ENCODE results near the gene NAA10.

NAA10 gene

GRCh38 chrX:153966283-153966688, 31.4 kb upstream of the NAA10 start:
- peak overlapping the region; percentile 69 for H3K4me3 ChIP-seq (ENCODE audit: low read depth, low read length)
- TF ChIP-seq, protein P1, sequence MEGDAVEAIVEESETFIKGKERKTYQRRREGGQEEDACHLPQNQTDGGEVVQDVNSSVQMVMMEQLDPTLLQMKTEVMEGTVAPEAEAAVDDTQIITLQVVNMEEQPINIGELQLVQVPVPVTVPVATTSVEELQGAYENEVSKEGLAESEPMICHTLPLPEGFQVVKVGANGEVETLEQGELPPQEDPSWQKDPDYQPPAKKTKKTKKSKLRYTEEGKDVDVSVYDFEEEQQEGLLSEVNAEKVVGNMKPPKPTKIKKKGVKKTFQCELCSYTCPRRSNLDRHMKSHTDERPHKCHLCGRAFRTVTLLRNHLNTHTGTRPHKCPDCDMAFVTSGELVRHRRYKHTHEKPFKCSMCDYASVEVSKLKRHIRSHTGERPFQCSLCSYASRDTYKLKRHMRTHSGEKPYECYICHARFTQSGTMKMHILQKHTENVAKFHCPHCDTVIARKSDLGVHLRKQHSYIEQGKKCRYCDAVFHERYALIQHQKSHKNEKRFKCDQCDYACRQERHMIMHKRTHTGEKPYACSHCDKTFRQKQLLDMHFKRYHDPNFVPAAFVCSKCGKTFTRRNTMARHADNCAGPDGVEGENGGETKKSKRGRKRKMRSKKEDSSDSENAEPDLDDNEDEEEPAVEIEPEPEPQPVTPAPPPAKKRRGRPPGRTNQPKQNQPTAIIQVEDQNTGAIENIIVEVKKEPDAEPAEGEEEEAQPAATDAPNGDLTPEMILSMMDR (IDR thresholded peaks at IDR 0.05; ENCODE audit: control insufficient read depth, extremely low read depth, insufficient read depth): no peak
- DNase-seq (ENCODE audit: low read depth): no peak

DNA sequence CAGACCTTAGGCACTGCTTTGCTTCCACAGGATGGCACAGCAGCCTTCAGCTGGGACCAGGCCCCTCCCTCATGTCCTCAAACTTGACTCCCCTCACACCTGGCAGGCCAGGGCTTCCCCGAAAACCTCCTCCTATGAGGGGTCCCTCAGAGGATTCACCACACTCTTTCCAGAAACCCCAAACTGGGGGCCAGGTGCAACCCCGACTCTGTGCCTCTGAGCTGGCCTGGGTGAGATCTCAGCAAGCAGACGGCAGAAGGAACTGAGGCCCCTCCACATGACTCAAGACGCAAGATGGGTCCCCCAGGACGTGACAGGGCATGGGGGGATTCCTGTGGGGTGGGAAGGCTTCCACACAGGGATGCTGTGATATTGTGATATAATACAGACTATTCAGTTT, 30.6 kb upstream of the NAA10 start:
- DNase-seq (ENCODE audit: low read depth): no peak
- H3K4me3 ChIP-seq (ENCODE audit: low read depth, low read length): no peak overlapping the region
- TF ChIP-seq, protein P1 (IDR thresholded peaks at IDR 0.05; ENCODE audit: control insufficient read depth, extremely low read depth, insufficient read depth): no peak

GRCh38 chrX:153964105-153964504, 29.3 kb upstream of the NAA10 start:
- no peak for DNase-seq (ENCODE audit: low read depth)
- TF ChIP-seq, protein P1 (IDR thresholded peaks at IDR 0.05; ENCODE audit: control insufficient read depth, extremely low read depth, insufficient read depth): no peak
- no peak overlapping the region for H3K4me3 ChIP-seq (ENCODE audit: low read depth, low read length)

GRCh38 chrX:153963546-153963945, 28.7 kb upstream of the NAA10 start:
- H3K4me3 ChIP-seq (ENCODE audit: low read depth, low read length): no peak overlapping the region
- TF ChIP-seq, protein P1 (IDR thresholded peaks at IDR 0.05; ENCODE audit: control insufficient read depth, extremely low read depth, insufficient read depth): no peak
- DNase-seq (ENCODE audit: low read depth): no peak

DNA sequence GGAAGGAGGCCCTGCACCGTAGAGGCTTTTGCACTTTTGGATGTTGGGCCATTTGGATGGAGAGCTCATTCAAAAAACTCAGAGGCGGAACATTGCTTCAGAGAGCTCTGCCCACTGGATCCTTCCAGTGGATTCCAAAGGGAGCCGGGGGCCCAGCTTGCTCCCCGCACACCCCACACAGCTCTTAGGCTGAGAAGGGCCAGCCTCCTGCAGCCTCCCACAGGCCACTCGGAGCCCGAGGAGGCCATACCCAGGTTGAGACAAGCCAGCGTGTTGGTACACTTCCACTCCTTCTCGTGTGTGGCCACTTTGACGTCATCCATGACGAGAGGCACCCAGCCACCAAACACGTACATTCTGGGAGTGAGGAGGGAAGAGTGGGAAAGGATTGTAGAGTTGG, 26.5 kb upstream of the NAA10 start:
- no peak overlapping the region for H3K4me3 ChIP-seq (ENCODE audit: low read depth, low read length)
- TF ChIP-seq, protein P1 (IDR thresholded peaks at IDR 0.05; ENCODE audit: control insufficient read depth, extremely low read depth, insufficient read depth): no peak
- no peak for DNase-seq (ENCODE audit: low read depth)

GRCh38 chrX:153960786-153961185, 25.9 kb upstream of the NAA10 start:
- H3K4me3 ChIP-seq (ENCODE audit: low read depth, low read length): no peak overlapping the region
- TF ChIP-seq, protein P1 (IDR thresholded peaks at IDR 0.05; ENCODE audit: control insufficient read depth, extremely low read depth, insufficient read depth): no peak
- DNase-seq (ENCODE audit: low read depth): no peak

- no peak for DNase-seq (ENCODE audit: low read depth)
- no peak overlapping the region for H3K4me3 ChIP-seq (ENCODE audit: low read depth, low read length)
- TF ChIP-seq, protein P1 (IDR thresholded peaks at IDR 0.05; ENCODE audit: control insufficient read depth, extremely low read depth, insufficient read depth): no peak
Observed at GRCh38 chrX:153960077-153960476, 25.2 kb upstream of the NAA10 start.

All from LNCaP clone FGC (cell line).